Parathyroid adenoma (tissue), 2 donors: ENCODE measurements around the gene NGLY1.

ENCODE experiments used
- H2AFZ ChIP-seq: fragments of 300-600 bp; sonication (generic); one replicate; pipeline ENCODE4 v1.7.0; 2017; ENCODE audit warnings: antibody characterized with exemption, mild to moderate bottlenecking
- H3K27ac ChIP-seq: fragments of 300-600 bp; sonication (generic); one replicate; pipeline ENCODE4 v1.7.0; 2017
- H3K27me3 ChIP-seq: fragments of 300-600 bp; sonication (generic); one replicate; pipeline ENCODE4 v1.7.0; 2017; ENCODE audit warnings: low read length; ENCODE audit not compliant: control insufficient read depth, insufficient read depth
- H3K36me3 ChIP-seq: fragments of 300-600 bp; sonication (generic); one replicate; pipeline ENCODE4 v1.7.0; 2017; ENCODE audit warnings: low read length; ENCODE audit not compliant: control insufficient read depth, insufficient read depth
- H3K4me1 ChIP-seq: fragments of 300-600 bp; sonication (generic); one replicate; pipeline ENCODE4 v1.7.0; 2017; ENCODE audit warnings: control low read depth
- H3K4me2 ChIP-seq: fragments of 300-600 bp; sonication (generic); one replicate; pipeline ENCODE4 v1.7.0; 2017; ENCODE audit warnings: low read length
- H3K4me3 ChIP-seq: fragments of 300-600 bp; sonication (generic); one replicate; pipeline ENCODE4 v1.7.0; 2017; ENCODE audit warnings: low read depth, low read length
- H3K79me2 ChIP-seq: fragments of 300-600 bp; sonication (generic); one replicate; pipeline ENCODE4 v1.7.0; 2017; ENCODE audit warnings: control low read depth
- H3K9ac ChIP-seq: fragments of 300-600 bp; sonication (generic); one replicate; pipeline ENCODE4 v1.7.0; 2017; ENCODE audit warnings: mild to moderate bottlenecking
- H3K9me3 ChIP-seq: fragments of 300-600 bp; sonication (generic); one replicate; pipeline ENCODE4 v1.7.0; 2017; ENCODE audit warnings: low read length; ENCODE audit not compliant: control insufficient read depth
- TF ChIP-seq, protein P1 (sequence below): fragments of 300-600 bp; sonication (generic); IDR thresholded peaks from one replicate; pipeline ENCODE4 v1.7.0; 2017; ENCODE audit warnings: antibody characterized with exemption, mild to moderate bottlenecking
- donor health status: primary hyperparathyroidism.

NGLY1 gene

DNA sequence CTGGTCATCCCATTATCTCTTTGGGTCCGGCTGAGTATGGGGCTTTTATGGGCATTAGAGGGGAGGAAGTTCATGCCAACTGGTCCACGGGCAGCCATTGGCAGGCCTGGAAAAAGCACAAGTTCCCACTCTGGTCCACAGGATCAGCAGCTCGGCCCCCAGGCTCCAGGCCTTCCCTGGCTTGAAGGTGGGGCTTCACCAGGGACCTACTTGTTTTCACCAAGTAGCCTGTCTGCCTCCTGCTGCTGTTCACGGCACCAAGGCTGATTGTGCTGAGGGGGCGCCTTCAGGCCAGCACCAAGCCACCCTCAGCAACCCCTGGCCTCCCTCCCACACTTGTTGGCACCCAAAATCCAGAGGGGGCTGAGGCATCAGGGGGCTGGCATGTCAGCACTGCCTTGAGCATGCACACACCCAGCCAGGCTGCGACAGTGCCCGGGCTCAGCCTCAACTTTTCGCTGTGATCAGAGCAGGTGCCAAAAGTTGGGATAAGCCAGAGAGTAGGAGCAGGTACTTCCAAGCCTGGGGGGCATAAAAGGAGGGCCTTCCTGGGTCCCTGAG lies 109.4 kb downstream of the NGLY1 start:
- Histone ChIP-seq H3K79me2 (no peaks in the 10 kb centered on the region), H3K9ac (no peak overlapping the region), H3K36me3 (no peaks in the 10 kb centered on the region), H3K4me3 (no peak overlapping the region), H3K4me1 (no peaks in the 10 kb centered on the region), H3K4me2 (no peak overlapping the region), H3K9me3 (no peaks in the 10 kb centered on the region), H2AFZ (no peak overlapping the region), H3K27me3 (no peaks in the 10 kb centered on the region), H3K27ac (no peak overlapping the region)
- TF ChIP-seq, protein P1, sequence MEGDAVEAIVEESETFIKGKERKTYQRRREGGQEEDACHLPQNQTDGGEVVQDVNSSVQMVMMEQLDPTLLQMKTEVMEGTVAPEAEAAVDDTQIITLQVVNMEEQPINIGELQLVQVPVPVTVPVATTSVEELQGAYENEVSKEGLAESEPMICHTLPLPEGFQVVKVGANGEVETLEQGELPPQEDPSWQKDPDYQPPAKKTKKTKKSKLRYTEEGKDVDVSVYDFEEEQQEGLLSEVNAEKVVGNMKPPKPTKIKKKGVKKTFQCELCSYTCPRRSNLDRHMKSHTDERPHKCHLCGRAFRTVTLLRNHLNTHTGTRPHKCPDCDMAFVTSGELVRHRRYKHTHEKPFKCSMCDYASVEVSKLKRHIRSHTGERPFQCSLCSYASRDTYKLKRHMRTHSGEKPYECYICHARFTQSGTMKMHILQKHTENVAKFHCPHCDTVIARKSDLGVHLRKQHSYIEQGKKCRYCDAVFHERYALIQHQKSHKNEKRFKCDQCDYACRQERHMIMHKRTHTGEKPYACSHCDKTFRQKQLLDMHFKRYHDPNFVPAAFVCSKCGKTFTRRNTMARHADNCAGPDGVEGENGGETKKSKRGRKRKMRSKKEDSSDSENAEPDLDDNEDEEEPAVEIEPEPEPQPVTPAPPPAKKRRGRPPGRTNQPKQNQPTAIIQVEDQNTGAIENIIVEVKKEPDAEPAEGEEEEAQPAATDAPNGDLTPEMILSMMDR, result no peak
